ENCODE data around the gene ZSCAN22.

DNA sequence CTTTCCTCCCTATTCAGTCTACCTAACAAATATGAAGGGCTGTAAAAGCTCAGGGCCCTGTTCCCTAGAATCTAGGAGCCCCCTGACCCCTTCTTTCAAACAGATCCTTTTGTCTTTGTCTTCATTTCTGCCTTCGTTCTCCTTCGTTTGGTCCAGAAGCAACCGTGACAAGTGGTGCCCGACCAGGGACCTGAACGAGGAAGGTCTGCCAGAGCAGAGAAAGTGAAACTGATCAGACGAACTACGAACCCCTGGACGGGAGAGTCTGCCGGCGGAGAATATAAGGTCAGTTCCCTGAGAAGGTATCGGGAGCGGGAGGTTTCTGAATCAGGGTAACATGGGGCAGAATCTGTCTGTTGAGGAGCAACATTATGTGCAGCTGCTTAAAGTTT, 20.9 kb upstream of the ZSCAN22 start:
- TF ChIP-seq, protein P1, sequence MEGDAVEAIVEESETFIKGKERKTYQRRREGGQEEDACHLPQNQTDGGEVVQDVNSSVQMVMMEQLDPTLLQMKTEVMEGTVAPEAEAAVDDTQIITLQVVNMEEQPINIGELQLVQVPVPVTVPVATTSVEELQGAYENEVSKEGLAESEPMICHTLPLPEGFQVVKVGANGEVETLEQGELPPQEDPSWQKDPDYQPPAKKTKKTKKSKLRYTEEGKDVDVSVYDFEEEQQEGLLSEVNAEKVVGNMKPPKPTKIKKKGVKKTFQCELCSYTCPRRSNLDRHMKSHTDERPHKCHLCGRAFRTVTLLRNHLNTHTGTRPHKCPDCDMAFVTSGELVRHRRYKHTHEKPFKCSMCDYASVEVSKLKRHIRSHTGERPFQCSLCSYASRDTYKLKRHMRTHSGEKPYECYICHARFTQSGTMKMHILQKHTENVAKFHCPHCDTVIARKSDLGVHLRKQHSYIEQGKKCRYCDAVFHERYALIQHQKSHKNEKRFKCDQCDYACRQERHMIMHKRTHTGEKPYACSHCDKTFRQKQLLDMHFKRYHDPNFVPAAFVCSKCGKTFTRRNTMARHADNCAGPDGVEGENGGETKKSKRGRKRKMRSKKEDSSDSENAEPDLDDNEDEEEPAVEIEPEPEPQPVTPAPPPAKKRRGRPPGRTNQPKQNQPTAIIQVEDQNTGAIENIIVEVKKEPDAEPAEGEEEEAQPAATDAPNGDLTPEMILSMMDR (IDR thresholded peaks at IDR 0.05), result no peak
- no peak for TF ChIP-seq EZH2 (IDR thresholded peaks at IDR 0.05)
- no peak for TF ChIP-seq EZH2phosphoT487 (IDR thresholded peaks at IDR 0.05)
